Transverse colon (tissue), 4 donors: ENCODE results near the gene C7orf25. TPM values are rescaled to one million over a fixed set of nuclear protein-coding genes. Genes with fewer than 3 reads are reported as not detected.

Experiments
- DNase-seq: peaks from one replicate; pipeline ENCODE4 v3.0.0-alpha.2; 2019
- H3K27ac ChIP-seq, 4 donors: fragments of 200-600 bp; sonication (generic); 2 replicates each; pipeline ENCODE4 v1.5.1; 2016 to 2018; ENCODE audit warnings: inconsistent platforms in 4 of 4
- H3K27me3 ChIP-seq: fragments of 200-600 bp; sonication (generic); 2 replicates; pipeline ENCODE4 v1.5.1; 2017; ENCODE audit warnings: inconsistent platforms
- H3K36me3 ChIP-seq, 4 donors: fragments of 200-600 bp; sonication (generic); 2 replicates each; pipeline ENCODE4 v1.5.1; 2017 to 2019; ENCODE audit warnings: inconsistent platforms in 4 of 4
- H3K4me1 ChIP-seq, 4 donors: fragments of 200-600 bp; sonication (generic); 2 replicates each; pipeline ENCODE4 v1.5.1; 2017 to 2020; ENCODE audit warnings: inconsistent platforms in 4 of 4
- H3K4me3 ChIP-seq, 4 donors: fragments of 200-600 bp; sonication (generic); 1 replicate in 1 of 4; 2 replicates in 3 of 4; pipeline versions ENCODE4 v1.5.1 to v1.6.1; 2017 to 2019; ENCODE audit warnings: inconsistent platforms in 4 of 4
- H3K9me3 ChIP-seq, 2 donors: fragments of 200-600 bp; sonication (generic); 2 replicates each; pipeline ENCODE4 v1.5.1; 2017 to 2019; ENCODE audit warnings: inconsistent platforms in 2 of 2
- EP300 ChIP-seq: sonication (generic); formaldehyde crosslinking; IDR thresholded peaks from one replicate; pipeline ENCODE4 v1.6.1; 2017; ENCODE audit warnings: antibody characterized with exemption, low read depth
- POLR2A ChIP-seq: fragments of 450-650 bp; IDR thresholded peaks from one replicate; pipeline ENCODE4 v1.6.1; 2016; ENCODE audit warnings: antibody characterized with exemption, mild to moderate bottlenecking, moderate library complexity
- POLR2AphosphoS5 ChIP-seq, 3 donors: sonication (generic); formaldehyde crosslinking; IDR thresholded peaks; one replicate each; pipeline ENCODE4 v1.6.1; 2016; ENCODE audit warnings: antibody characterized with exemption in 3 of 3
- WGBS, 2 donors: methylation state at CpG; one replicate each; pipeline ENCODE4 v1.1.5; 2018; ENCODE audit warnings: low coverage in 1 of 2; 5-methylcytosine and 5-hydroxymethylcytosine counted together
- in situ Hi-C, 4 donors: fragments of 200-750 bp; cut with MboI; loops; one replicate each; pipeline versions ENCODE4 v1.15.0 to v1.15.1; 2017; ENCODE audit warnings: low sequenced_read_pairs in 3 of 4, low pct_ligation_motif_present in 1 of 4, low pct_unique_long_range_greater_than_20kb in 1 of 4
- intact Hi-C: fragments of 100-400 bp; cut with DNase I; formaldehyde crosslinking; loops from one replicate; pipeline ENCODE4 v1.15.1; 2023; ENCODE audit warnings: low total_unique reads
- total RNA-seq, 4 donors: library from RNA; depleted of rRNA; stranded (reverse); fragments of >200 nt; gene quantifications; one replicate each; pipeline ENCODE4 v1.1.0, GENCODE V29; 2016
- TF ChIP-seq, protein P1 (sequence below), 5 experiments: fragments of 200-600 bp in 3 of 5; fragments of 450-650 bp in 2 of 5; sonication (generic) in 3 of 5; IDR thresholded peaks; 1 replicate in 2 of 5; 2 replicates in 3 of 5; pipeline ENCODE4 v1.5.1; 2016 to 2017; ENCODE audit warnings: antibody characterized with exemption in 5 of 5, inconsistent platforms in 3 of 5, mild to moderate bottlenecking in 2 of 5, moderate library complexity in 1 of 5

The C7orf25 gene
- total RNA-seq, 4 donors from 2014 or later = 7.0 to 11.6 (median 9.7) TPM

GRCh38 chr7:42947521-42947920 is 35.7 kb upstream of the C7orf25 start:
- no peak overlapping the region for H3K4me3 ChIP-seq
- no peaks in the 10 kb centered on the region for H3K4me1 ChIP-seq
- H3K27ac ChIP-seq = no peak overlapping the region
- no peak for TF ChIP-seq POLR2AphosphoS5 (IDR thresholded peaks at IDR 0.05)
- TF ChIP-seq POLR2A = no peak
- TF ChIP-seq, protein P1, sequence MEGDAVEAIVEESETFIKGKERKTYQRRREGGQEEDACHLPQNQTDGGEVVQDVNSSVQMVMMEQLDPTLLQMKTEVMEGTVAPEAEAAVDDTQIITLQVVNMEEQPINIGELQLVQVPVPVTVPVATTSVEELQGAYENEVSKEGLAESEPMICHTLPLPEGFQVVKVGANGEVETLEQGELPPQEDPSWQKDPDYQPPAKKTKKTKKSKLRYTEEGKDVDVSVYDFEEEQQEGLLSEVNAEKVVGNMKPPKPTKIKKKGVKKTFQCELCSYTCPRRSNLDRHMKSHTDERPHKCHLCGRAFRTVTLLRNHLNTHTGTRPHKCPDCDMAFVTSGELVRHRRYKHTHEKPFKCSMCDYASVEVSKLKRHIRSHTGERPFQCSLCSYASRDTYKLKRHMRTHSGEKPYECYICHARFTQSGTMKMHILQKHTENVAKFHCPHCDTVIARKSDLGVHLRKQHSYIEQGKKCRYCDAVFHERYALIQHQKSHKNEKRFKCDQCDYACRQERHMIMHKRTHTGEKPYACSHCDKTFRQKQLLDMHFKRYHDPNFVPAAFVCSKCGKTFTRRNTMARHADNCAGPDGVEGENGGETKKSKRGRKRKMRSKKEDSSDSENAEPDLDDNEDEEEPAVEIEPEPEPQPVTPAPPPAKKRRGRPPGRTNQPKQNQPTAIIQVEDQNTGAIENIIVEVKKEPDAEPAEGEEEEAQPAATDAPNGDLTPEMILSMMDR (IDR thresholded peaks at IDR 0.05) = no peak
- no peak for TF ChIP-seq EP300
- in situ Hi-C loops = loop anchor here in 3 of 4 donors (25.0 kb wide), 3 partner anchors 765 to 915 kb away; partner anchors contain the start of gene MRPS24 (in 1 of the 3)
- 58 to 71% methylated on average over 1 to 2 of the region's 2 CpGs for WGBS, 2 donors
- no peaks in the 10 kb centered on the region for H3K36me3 ChIP-seq
- H3K27me3 ChIP-seq = no peaks in the 10 kb centered on the region
- H3K9me3 ChIP-seq = no peaks in the 10 kb centered on the region
- intact Hi-C loops = no loop called here
- DNase-seq = no peak

DNA sequence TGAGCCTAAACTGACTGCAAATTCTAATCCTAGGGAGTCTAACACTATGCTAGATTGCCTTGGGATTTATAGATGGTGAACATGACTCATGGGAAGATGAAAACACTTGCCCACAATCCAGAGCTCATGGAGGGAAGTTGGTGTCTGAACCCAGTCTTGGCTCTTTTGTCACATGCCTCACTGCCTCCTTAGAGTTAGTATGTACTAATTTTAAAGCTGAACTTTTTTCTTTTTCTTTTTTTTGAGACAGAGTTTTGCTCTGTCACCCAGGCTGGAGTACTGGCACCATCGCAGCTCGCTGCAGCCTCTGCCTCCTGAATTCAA is 34.7 kb upstream of the C7orf25 start:
- TF ChIP-seq EP300 (no peak), POLR2A (no peak), POLR2AphosphoS5 (IDR thresholded peaks at IDR 0.05) (no peak)
- TF ChIP-seq, protein P1 (IDR thresholded peaks at IDR 0.05) = no peak
- in situ Hi-C loops = loop anchor here in 3 of 4 donors (25.0 kb wide), 3 partner anchors 766 to 916 kb away; partner anchors contain the start of gene MRPS24 (in 1 of the 3)
- Histone ChIP-seq H3K27me3 (no peaks in the 10 kb centered on the region), H3K4me3 (no peak overlapping the region), H3K9me3 (no peaks in the 10 kb centered on the region), H3K27ac (no peak overlapping the region), H3K36me3 (no peaks in the 10 kb centered on the region), H3K4me1 (no peaks in the 10 kb centered on the region)
- WGBS, 2 donors = 100% methylated on average over 1 to 2 of the region's 2 CpGs
- intact Hi-C loops = no loop called here
- no peak for DNase-seq

DNA sequence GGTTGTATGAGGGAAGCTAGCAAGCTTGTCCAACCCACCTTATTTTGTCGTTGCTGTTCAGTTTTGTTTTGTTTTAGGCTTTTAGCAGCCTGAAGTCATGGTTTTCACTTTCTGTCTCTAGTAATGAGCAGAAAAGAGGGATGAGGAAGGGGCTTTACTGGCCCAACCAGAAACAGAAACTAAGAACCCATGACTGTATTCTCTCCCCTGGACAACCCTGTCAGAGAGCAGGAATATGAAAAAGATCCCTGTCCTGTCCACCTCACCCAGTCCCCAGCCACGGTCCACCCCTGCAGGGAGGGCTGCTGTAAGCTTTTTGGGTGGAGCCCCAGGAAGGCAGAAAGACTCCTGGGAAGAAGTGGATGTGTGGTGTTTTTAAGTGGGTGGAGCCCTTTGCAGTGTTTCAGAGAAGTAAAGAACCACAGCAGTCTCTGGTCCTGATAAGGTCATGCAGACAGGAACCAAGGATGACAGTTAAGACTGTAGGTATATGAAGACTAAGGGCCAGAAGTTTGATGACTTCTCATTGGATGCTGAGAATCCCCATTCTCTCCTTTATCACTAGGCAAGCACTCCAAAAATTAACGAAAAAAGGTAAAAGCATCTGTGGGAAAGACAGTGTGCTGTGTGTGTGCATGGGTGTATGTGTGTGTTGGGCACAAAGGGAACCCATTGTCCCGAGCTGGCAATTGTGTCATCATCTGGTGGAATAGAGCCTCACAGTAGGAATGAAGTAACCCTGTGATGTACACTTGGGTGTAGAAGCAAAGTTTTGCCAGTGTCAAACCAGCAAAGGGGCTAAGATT is 34.2 kb upstream of the C7orf25 start:
- no peak for DNase-seq
- Histone ChIP-seq H3K4me1 (no peaks in the 10 kb centered on the region), H3K27me3 (no peaks in the 10 kb centered on the region), H3K4me3 (no peak overlapping the region), H3K9me3 (no peaks in the 10 kb centered on the region), H3K27ac (no peak overlapping the region), H3K36me3 (no peaks in the 10 kb centered on the region)
- in situ Hi-C loops = loop anchor here in 3 of 4 donors (25.0 kb wide), 3 partner anchors 766 to 916 kb away; partner anchors contain the start of gene MRPS24 (in 1 of the 3)
- intact Hi-C loops = no loop called here
- WGBS, 2 donors = 33 to 35% methylated on average over 3 to 4 of the region's 4 CpGs
- TF ChIP-seq, protein P1 (IDR thresholded peaks at IDR 0.05) = no peak
- TF ChIP-seq EP300 = no peak
- no peak for TF ChIP-seq POLR2A
- no peak for TF ChIP-seq POLR2AphosphoS5 (IDR thresholded peaks at IDR 0.05)

DNA sequence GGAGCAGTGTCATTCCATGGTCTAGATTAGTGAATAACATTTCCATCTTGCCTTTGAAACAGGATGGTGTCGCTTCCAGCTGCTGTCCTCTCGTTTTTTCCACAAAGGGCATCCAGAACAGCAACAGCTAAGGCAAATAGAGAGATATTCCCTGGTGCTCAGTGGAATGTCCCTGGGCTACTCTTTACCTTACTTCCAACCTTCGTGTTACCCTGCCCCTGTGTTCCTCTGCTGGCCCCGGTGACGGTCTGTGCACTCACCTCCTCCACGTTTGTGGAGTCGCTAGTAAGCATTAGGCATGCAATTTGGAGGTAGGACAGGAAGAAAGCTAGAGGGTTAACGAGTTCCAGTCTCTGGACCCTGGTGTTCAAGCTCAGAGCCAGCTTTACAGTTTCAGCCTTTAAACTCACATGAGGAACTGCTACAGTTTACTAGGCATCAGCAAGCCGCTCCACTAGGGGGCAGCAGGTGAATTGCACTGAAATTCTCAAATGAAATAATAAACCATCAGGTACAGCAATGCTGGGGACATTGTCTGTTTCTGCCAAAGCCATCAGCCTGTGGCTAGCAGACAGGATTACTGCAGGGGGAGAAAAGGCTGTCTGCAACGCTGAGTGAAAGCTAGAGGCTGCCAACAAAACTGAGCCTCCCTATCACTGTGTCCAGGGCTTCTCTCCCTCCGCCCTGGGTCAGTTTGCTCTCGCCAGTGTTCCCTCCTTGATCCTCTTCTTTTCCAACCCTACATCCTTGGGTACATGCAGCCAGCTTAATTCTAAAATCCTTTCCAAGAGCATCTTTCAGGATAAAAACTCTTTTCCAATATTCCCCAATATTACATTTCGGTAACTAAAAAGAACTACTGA is 29.3 kb upstream of the C7orf25 start:
- Histone ChIP-seq H3K4me3 (no peak overlapping the region), H3K27me3 (no peaks in the 10 kb centered on the region), H3K4me1 (no peaks in the 10 kb centered on the region), H3K36me3 (peaks cover 0 to 9% (median 3%) of the 10 kb centered on the region in 4 donors), H3K9me3 (no peaks in the 10 kb centered on the region), H3K27ac (no peak overlapping the region)
- DNase-seq = peak; percentile 73
- no peak for TF ChIP-seq POLR2AphosphoS5 (IDR thresholded peaks at IDR 0.05)
- TF ChIP-seq, protein P1 (IDR thresholded peaks at IDR 0.05) = peak; percentile 62 to 86 (median 85)
- in situ Hi-C loops = loop anchor here in 3 of 4 donors (25.0 kb wide), 3 partner anchors 771 to 921 kb away; partner anchors contain the start of gene MRPS24 (in 1 of the 3)
- WGBS, 2 donors = 59 to 67% methylated on average over 10 to 13 of the region's 13 CpGs
- intact Hi-C loops = loop anchor here (5.0 kb wide), 1 partner anchor 321 kb away; no protein-coding TSS in a partner anchor
